Skeletal muscle satellite cell (primary cell): ENCODE data around the gene SORBS1.

ENCODE experiments used
- H3K27me3 ChIP-seq: 2 replicates; pipeline ENCODE4 v1.7.0; 2013; ENCODE audit warnings: low read length; ENCODE audit not compliant: control insufficient read depth, insufficient read depth
- H3K36me3 ChIP-seq: 2 replicates; pipeline ENCODE4 v1.7.0; 2013; ENCODE audit warnings: mild to moderate bottlenecking, control low read depth, low read length; ENCODE audit not compliant: insufficient read depth
- H3K4me1 ChIP-seq: 2 replicates; pipeline ENCODE4 v1.7.0; 2013; ENCODE audit warnings: low read length; ENCODE audit not compliant: control insufficient read depth, insufficient read depth
- H3K4me2 ChIP-seq: 2 replicates; pipeline ENCODE4 v1.7.0; 2013; ENCODE audit warnings: mild to moderate bottlenecking, low read length
- H3K4me3 ChIP-seq: 2 replicates; pipeline ENCODE4 v1.7.0; 2013; ENCODE audit warnings: low read length
- H3K9ac ChIP-seq: 2 replicates; pipeline ENCODE4 v1.7.0; 2013; ENCODE audit warnings: mild to moderate bottlenecking, low read depth, low read length, moderate library complexity
- H3K9me3 ChIP-seq: replicated peaks from 2 replicates; pipeline ENCODE4 v1.7.0; 2013; ENCODE audit warnings: mild to moderate bottlenecking, control low read depth, low read length

Gene SORBS1

GRCh38 chr10:95564291-95564690 lies 3.1 kb upstream of the SORBS1 start:
- Histone ChIP-seq H3K27me3 (peaks cover 8% of the 10 kb centered on the region), H3K9me3 (no peaks in the 10 kb centered on the region), H3K9ac (no peak overlapping the region), H3K36me3 (no peaks in the 10 kb centered on the region), H3K4me2 (no peak overlapping the region), H3K4me3 (no peak overlapping the region), H3K4me1 (peaks cover 5% of the 10 kb centered on the region)

- H3K9ac ChIP-seq: no peak overlapping the region
These were observed 1.3 kb upstream of the SORBS1 start for GRCh38 chr10:95562341-95562965.

GRCh38 chr10:95561864-95562177 lies 650 bp upstream of the SORBS1 start:
- H3K27me3 ChIP-seq: peaks cover 11% of the 10 kb centered on the region
- peaks cover 5% of the 10 kb centered on the region for H3K4me1 ChIP-seq
- peak overlapping the region; percentile 74 for H3K9ac ChIP-seq
- no peaks in the 10 kb centered on the region for H3K9me3 ChIP-seq
- no peaks in the 10 kb centered on the region for H3K36me3 ChIP-seq
- H3K4me2 ChIP-seq: peak overlapping the region; percentile 85
- H3K4me3 ChIP-seq: peak overlapping the region; percentile 96

More at GRCh38 chr10:95562341-95562965, 1.3 kb upstream of the SORBS1 start:
- Histone ChIP-seq H3K4me3 (no peak overlapping the region), H3K4me1 (peaks cover 5% of the 10 kb centered on the region), H3K4me2 (no peak overlapping the region), H3K36me3 (no peaks in the 10 kb centered on the region), H3K9me3 (no peaks in the 10 kb centered on the region), H3K27me3 (peaks cover 11% of the 10 kb centered on the region)

GRCh38 chr10:95560278-95561176 lies 644 bp downstream of the SORBS1 start:
- H3K9me3 ChIP-seq: no peaks in the 10 kb centered on the region
- H3K9ac ChIP-seq: peak overlapping the region; percentile 79
- peak overlapping the region; percentile 85 for H3K4me2 ChIP-seq
- H3K4me1 ChIP-seq: peaks cover 5% of the 10 kb centered on the region
- peak overlapping the region; percentile 96 for H3K4me3 ChIP-seq
- peaks cover 11% of the 10 kb centered on the region for H3K27me3 ChIP-seq
- no peaks in the 10 kb centered on the region for H3K36me3 ChIP-seq

- peaks cover 5% of the 10 kb centered on the region for H3K27me3 ChIP-seq
- H3K4me1 ChIP-seq: peaks cover 5% of the 10 kb centered on the region
- H3K4me3 ChIP-seq: peak overlapping the region; percentile 96
- no peak overlapping the region for H3K9ac ChIP-seq
- no peaks in the 10 kb centered on the region for H3K36me3 ChIP-seq
- H3K9me3 ChIP-seq: no peaks in the 10 kb centered on the region
- H3K4me2 ChIP-seq: peak overlapping the region; percentile 85
These were observed 1.3 kb downstream of the SORBS1 start for GRCh38 chr10:95559896-95560277.

GRCh38 chr10:95559471-95559870 lies 1.7 kb downstream of the SORBS1 start:
- Histone ChIP-seq H3K9ac (no peak overlapping the region), H3K27me3 (peaks cover 4% of the 10 kb centered on the region), H3K36me3 (no peaks in the 10 kb centered on the region), H3K4me2 (no peak overlapping the region), H3K4me3 (no peak overlapping the region), H3K9me3 (no peaks in the 10 kb centered on the region), H3K4me1 (peaks cover 5% of the 10 kb centered on the region)

- peaks cover 4% of the 10 kb centered on the region for H3K27me3 ChIP-seq
- H3K4me2 ChIP-seq: no peak overlapping the region
- H3K4me3 ChIP-seq: no peak overlapping the region
- H3K9me3 ChIP-seq: no peaks in the 10 kb centered on the region
- H3K4me1 ChIP-seq: peaks cover 5% of the 10 kb centered on the region
- no peak overlapping the region for H3K9ac ChIP-seq
- H3K36me3 ChIP-seq: no peaks in the 10 kb centered on the region
These were observed 2.4 kb downstream of the SORBS1 start for GRCh38 chr10:95558593-95559320.

GRCh38 chr10:95556994-95557767 lies 4.0 kb downstream of the SORBS1 start:
- Histone ChIP-seq H3K4me1 (peaks cover 5% of the 10 kb centered on the region), H3K36me3 (no peaks in the 10 kb centered on the region)

GRCh38 chr10:95553674-95554073 lies 7.5 kb downstream of the SORBS1 start:
- Histone ChIP-seq H3K4me1 (no peaks in the 10 kb centered on the region), H3K27me3 (peaks cover 3% of the 10 kb centered on the region), H3K4me3 (no peak overlapping the region), H3K36me3 (no peaks in the 10 kb centered on the region), H3K4me2 (no peak overlapping the region), H3K9ac (no peak overlapping the region), H3K9me3 (no peaks in the 10 kb centered on the region)

More at GRCh38 chr10:95556994-95557767, 4.0 kb downstream of the SORBS1 start:
- Histone ChIP-seq H3K27me3 (peaks cover 4% of the 10 kb centered on the region), H3K9me3 (no peaks in the 10 kb centered on the region), H3K4me3 (no peak overlapping the region), H3K4me2 (no peak overlapping the region), H3K9ac (no peak overlapping the region)

- H3K36me3 ChIP-seq: no peaks in the 10 kb centered on the region
- no peaks in the 10 kb centered on the region for H3K4me1 ChIP-seq
- no peaks in the 10 kb centered on the region for H3K27me3 ChIP-seq
- no peak overlapping the region for H3K4me3 ChIP-seq
- no peak overlapping the region for H3K4me2 ChIP-seq
- no peak overlapping the region for H3K9ac ChIP-seq
- no peaks in the 10 kb centered on the region for H3K9me3 ChIP-seq
These were observed 8.4 kb downstream of the SORBS1 start for GRCh38 chr10:95552679-95553342.
